8988T (cell line): Measurements from ENCODE around the gene RIIAD1.
"Not testable (repeated sequence)": the region's sequence is repeated elsewhere in the genome, so short reads cannot be mapped to it uniquely, and the experiment has no call there.

ENCODE experiments used
- DNase-seq: peaks from one replicate; pipeline ENCODE4 v3.0.0; 2011

RIIAD1 gene

GRCh38 chr1:151720974-151721787 is at the start of gene RIIAD1:
Gene RIIAD1 (plus strand): TSS chr1:151721522. CDS start chr1:151721537, 15 bp downstream.
- peak; percentile 90 for DNase-seq

GRCh38 chr1:151673407-151673806 is 47.9 kb upstream of the RIIAD1 start:
- DNase-seq: no peak

GRCh38 chr1:151680391-151680790 is 40.9 kb upstream of the RIIAD1 start:
- DNase-seq: no peak

GRCh38 chr1:151680826-151681225 is 40.5 kb upstream of the RIIAD1 start:
- DNase-seq: peak; percentile 63

- DNase-seq: no peak
These were observed 39.4 kb upstream of the RIIAD1 start for GRCh38 chr1:151681923-151682322.

- DNase-seq: not testable (repeated sequence)
These were observed 38.4 kb upstream of the RIIAD1 start for GRCh38 chr1:151682901-151683300.

GRCh38 chr1:151684128-151684527 is 37.2 kb upstream of the RIIAD1 start:
- no peak for DNase-seq

- DNase-seq: no peak
These were observed 34.8 kb upstream of the RIIAD1 start for GRCh38 chr1:151686561-151686960.

- DNase-seq: no peak
These were observed 31.8 kb upstream of the RIIAD1 start for GRCh38 chr1:151689494-151689893.

GRCh38 chr1:151692226-151692625 is 29.1 kb upstream of the RIIAD1 start:
- no peak for DNase-seq

- DNase-seq: no peak
These were observed 28.2 kb upstream of the RIIAD1 start for GRCh38 chr1:151693057-151693651.

- DNase-seq: no peak
These were observed 19.8 kb upstream of the RIIAD1 start for GRCh38 chr1:151701515-151701914.

- DNase-seq: no peak
These were observed 18.4 kb upstream of the RIIAD1 start for GRCh38 chr1:151702936-151703335.

- DNase-seq: no peak
These were observed 17.5 kb upstream of the RIIAD1 start for GRCh38 chr1:151703813-151704212.

- DNase-seq: no peak
These were observed 17.1 kb upstream of the RIIAD1 start for GRCh38 chr1:151704246-151704645.

- no peak for DNase-seq
These were observed 16.2 kb upstream of the RIIAD1 start for GRCh38 chr1:151705146-151705545.

- DNase-seq: no peak
These were observed 15.4 kb upstream of the RIIAD1 start for GRCh38 chr1:151705753-151706463.

GRCh38 chr1:151706464-151707415 is 14.6 kb upstream of the RIIAD1 start:
- DNase-seq: no peak

- DNase-seq: no peak
These were observed 13.7 kb upstream of the RIIAD1 start for GRCh38 chr1:151707541-151708065.

- DNase-seq: no peak
These were observed 12.4 kb upstream of the RIIAD1 start for GRCh38 chr1:151708891-151709290.

GRCh38 chr1:151710187-151710840 is 11.0 kb upstream of the RIIAD1 start:
- DNase-seq: peak; percentile 86
